Erythroblast (primary cell): ENCODE measurements around the gene HACD2.

Source experiments
- GATA1 ChIP-seq: IDR thresholded peaks from 2 replicates; pipeline ENCODE4 v1.6.1; 2011; ENCODE audit warnings: low read depth, mild to moderate bottlenecking, control low read depth, low read length, moderate library complexity
- POLR2A ChIP-seq: IDR thresholded peaks from 2 replicates; pipeline ENCODE4 v1.6.1; 2011; ENCODE audit warnings: mild to moderate bottlenecking, low read length

DNA sequence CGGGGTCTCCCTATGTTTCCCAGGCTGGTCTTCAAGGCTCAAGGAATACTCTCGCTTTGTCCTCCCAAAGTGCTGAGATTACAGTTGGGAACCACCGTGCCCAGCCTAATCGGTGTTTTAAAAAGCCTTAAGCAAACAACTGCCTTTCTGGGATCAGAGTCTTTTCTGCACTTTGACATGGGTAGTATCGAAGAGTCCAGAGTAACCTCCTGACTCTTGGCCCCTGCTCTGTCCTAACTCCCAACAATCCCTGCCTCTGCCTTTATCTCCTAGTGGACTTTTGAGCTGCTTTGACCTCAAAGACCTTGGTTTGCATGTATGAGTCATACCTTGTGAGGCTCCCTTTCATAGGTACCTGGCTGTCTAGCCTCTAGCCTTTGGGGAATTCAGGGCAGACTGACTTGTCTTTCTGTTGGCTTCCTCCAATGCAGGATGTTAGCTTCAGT is 21.0 kb upstream of the HACD2 start:
- TF ChIP-seq POLR2A, result no peak
- TF ChIP-seq GATA1, result no peak
